ENCODE results near the gene ETV3.

The ETV3 gene

GRCh38 chr1:157087030-157087429, 51.2 kb downstream of the ETV3 start:
- DNase-seq: no peak

GRCh38 chr1:157086299-157086698, 51.9 kb downstream of the ETV3 start:
- no peak for DNase-seq

- no peak for DNase-seq
Observed at GRCh38 chr1:157085421-157085820, 52.8 kb downstream of the ETV3 start.

GRCh38 chr1:157084720-157085119, 53.5 kb downstream of the ETV3 start:
- no peak for DNase-seq

GRCh38 chr1:157081707-157082106, 56.5 kb downstream of the ETV3 start:
- no peak for DNase-seq

GRCh38 chr1:157080714-157081113, 57.5 kb downstream of the ETV3 start:
- DNase-seq: no peak

GRCh38 chr1:157077394-157077793, 60.8 kb downstream of the ETV3 start:
- DNase-seq: no peak

- DNase-seq: peak; percentile 2
Observed at GRCh38 chr1:157073944-157074685, 64.1 kb downstream of the ETV3 start.
